ENCODE results near the gene CXorf58. TPM values are rescaled to one million over a fixed set of nuclear protein-coding genes. Genes with fewer than 3 reads are reported as not detected.

CXorf58 gene
- total and polyA plus RNA-seq, 2 of the 13 experiments (the other 11 are each of a cell fraction or from before 2014, with no cell fraction given), result not detected

DNA sequence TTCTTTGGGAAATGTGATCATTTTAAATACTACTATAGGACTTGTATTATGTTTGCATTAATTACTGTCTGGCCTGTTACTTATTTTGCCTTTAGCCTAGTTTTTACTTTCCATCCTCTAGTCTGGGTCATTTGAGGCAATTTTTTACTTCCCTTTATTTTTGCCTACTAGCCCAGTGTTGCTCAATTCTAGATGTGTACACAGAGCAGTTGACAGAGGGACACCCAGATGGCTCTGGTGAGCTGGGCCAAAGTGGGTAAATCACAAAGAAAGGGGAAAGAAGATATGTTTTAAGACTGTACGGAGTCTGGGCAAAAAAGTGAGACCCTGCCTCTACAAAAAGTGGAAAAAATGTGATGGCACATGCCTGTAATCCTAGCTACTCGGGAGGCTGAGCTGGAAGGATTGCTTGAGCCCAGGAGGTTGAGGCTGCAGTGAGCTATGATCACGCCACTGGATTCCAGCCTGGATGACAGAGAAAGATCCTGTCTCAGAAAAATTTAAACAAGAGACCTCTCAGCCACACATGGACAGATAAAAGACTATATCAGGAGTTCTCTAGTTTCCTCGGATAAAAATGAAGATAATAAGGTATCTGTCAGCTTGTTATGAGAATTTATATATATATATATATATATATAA lies 35.8 kb upstream of the CXorf58 start (continued):
- TF ChIP-seq, protein P1, sequence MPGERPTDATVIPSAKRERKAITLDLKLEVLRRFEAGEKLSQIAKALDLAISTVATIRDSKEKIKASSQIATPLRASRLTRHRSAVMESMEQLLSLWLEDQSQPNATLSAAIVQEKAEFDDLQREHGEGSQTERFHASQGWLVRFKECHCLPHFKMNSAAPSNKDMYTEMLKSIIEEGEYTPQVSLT (CRISPR knock-in tag; IDR thresholded peaks at IDR 0.05; ENCODE audit: borderline replicate concordance, low read depth), result no peak
- TF ChIP-seq IKZF1 (IDR thresholded peaks at IDR 0.05), result no peak
- TF ChIP-seq, protein P2, sequence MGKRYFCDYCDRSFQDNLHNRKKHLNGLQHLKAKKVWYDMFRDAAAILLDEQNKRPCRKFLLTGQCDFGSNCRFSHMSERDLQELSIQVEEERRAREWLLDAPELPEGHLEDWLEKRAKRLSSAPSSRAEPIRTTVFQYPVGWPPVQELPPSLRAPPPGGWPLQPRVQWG (CRISPR knock-in tag; IDR thresholded peaks at IDR 0.05; ENCODE audit: borderline replicate concordance, low read depth), result no peak
- TF ChIP-seq HNRNPLL (IDR thresholded peaks at IDR 0.05; ENCODE audit: low read depth, low read length, poor library complexity, severe bottlenecking), result no peak
- TF ChIP-seq CREB1 (IDR thresholded peaks at IDR 0.05), result no peak
- TF ChIP-seq CREB1 (CRISPR knock-in tag; IDR thresholded peaks at IDR 0.05), result no peak
- TF ChIP-seq ESRRA (CRISPR knock-in tag; IDR thresholded peaks at IDR 0.05; ENCODE audit: low read depth), result no peak
- TF ChIP-seq, protein P3, sequence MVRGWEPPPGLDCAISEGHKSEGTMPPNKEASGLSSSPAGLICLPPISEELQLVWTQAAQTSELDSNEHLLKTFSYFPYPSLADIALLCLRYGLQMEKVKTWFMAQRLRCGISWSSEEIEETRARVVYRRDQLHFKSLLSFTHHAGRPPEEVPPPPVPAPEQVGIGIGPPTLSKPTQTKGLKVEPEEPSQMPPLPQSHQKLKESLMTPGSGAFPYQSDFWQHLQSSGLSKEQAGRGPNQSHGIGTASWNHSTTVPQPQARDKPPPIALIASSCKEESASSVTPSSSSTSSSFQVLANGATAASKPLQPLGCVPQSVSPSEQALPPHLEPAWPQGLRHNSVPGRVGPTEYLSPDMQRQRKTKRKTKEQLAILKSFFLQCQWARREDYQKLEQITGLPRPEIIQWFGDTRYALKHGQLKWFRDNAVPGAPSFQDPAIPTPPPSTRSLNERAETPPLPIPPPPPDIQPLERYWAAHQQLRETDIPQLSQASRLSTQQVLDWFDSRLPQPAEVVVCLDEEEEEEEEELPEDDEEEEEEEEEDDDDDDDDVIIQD (CRISPR knock-in tag; IDR thresholded peaks at IDR 0.05; ENCODE audit: low read depth), result peak; percentile 64; the same call in 1 of the 2 replicates
- TF ChIP-seq BCL6 (CRISPR knock-in tag; IDR thresholded peaks at IDR 0.05), result 0 out of 2 replicates have a peak, but pooled peaks have one; percentile 33
- no peak for TF ChIP-seq ZNF564 (CRISPR knock-in tag; IDR thresholded peaks at IDR 0.05)
- TF ChIP-seq NONO (IDR thresholded peaks at IDR 0.05), result no peak
- no peak for TF ChIP-seq NONO (CRISPR knock-in tag; conservative IDR thresholded peaks at IDR 0.05)
- TF ChIP-seq ZNF670 (CRISPR knock-in tag; IDR thresholded peaks at IDR 0.05; ENCODE audit: borderline replicate concordance), result no peak
- TF ChIP-seq, protein P4, sequence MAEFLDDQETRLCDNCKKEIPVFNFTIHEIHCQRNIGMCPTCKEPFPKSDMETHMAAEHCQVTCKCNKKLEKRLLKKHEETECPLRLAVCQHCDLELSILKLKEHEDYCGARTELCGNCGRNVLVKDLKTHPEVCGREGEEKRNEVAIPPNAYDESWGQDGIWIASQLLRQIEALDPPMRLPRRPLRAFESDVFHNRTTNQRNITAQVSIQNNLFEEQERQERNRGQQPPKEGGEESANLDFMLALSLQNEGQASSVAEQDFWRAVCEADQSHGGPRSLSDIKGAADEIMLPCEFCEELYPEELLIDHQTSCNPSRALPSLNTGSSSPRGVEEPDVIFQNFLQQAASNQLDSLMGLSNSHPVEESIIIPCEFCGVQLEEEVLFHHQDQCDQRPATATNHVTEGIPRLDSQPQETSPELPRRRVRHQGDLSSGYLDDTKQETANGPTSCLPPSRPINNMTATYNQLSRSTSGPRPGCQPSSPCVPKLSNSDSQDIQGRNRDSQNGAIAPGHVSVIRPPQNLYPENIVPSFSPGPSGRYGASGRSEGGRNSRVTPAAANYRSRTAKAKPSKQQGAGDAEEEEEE (CRISPR knock-in tag; IDR thresholded peaks at IDR 0.05; ENCODE audit: borderline replicate concordance), result no peak
- TF ChIP-seq TARDBP (CRISPR knock-in tag; IDR thresholded peaks at IDR 0.05), result 0 out of 2 replicates have a peak, but pooled peaks have one; percentile 25
- TF ChIP-seq SAP130 (CRISPR knock-in tag; IDR thresholded peaks at IDR 0.05; ENCODE audit: low read depth), result peak; percentile 27; the same call in 1 of the 2 replicates
- no peak for TF ChIP-seq MIER3 (CRISPR knock-in tag; IDR thresholded peaks at IDR 0.05; ENCODE audit: borderline replicate concordance)
- TF ChIP-seq, protein P5, sequence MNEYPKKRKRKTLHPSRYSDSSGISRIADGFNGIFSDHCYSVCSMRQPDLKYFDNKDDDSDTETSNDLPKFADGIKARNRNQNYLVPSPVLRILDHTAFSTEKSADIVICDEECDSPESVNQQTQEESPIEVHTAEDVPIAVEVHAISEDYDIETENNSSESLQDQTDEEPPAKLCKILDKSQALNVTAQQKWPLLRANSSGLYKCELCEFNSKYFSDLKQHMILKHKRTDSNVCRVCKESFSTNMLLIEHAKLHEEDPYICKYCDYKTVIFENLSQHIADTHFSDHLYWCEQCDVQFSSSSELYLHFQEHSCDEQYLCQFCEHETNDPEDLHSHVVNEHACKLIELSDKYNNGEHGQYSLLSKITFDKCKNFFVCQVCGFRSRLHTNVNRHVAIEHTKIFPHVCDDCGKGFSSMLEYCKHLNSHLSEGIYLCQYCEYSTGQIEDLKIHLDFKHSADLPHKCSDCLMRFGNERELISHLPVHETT (CRISPR knock-in tag; conservative IDR thresholded peaks at IDR 0.05), result no peak
- peak; percentile 91 for TF ChIP-seq RXRB (CRISPR knock-in tag; IDR thresholded peaks at IDR 0.05; ENCODE audit: borderline replicate concordance)
- TF ChIP-seq, protein P6, sequence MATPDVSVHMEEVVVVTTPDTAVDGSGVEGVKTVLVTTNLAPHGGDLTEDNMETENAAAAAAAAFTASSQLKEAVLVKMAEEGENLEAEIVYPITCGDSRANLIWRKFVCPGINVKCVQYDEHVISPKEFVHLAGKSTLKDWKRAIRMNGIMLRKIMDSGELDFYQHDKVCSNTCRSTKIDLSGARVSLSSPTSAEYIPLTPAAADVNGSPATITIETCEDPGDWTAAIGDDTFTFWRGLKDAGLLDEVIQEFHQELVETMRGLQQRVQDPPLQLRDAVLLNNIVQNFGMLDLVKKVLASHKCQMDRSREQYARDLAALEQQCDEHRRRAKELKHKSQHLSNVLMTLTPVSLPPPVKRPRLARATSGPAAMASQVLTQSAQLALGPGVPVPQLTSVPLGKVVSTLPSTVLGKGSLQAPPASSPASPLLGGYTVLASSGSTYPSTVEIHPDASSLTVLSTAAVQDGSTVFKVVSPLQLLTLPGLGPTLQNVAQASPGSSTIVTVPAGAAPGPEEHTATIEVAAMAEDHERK (CRISPR knock-in tag; IDR thresholded peaks at IDR 0.05; ENCODE audit: low read depth), result no peak
- no peak for TF ChIP-seq ZKSCAN1 (IDR thresholded peaks at IDR 0.05; ENCODE audit: low read length)
- TF ChIP-seq, protein P7, sequence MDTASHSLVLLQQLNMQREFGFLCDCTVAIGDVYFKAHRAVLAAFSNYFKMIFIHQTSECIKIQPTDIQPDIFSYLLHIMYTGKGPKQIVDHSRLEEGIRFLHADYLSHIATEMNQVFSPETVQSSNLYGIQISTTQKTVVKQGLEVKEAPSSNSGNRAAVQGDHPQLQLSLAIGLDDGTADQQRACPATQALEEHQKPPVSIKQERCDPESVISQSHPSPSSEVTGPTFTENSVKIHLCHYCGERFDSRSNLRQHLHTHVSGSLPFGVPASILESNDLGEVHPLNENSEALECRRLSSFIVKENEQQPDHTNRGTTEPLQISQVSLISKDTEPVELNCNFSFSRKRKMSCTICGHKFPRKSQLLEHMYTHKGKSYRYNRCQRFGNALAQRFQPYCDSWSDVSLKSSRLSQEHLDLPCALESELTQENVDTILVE (CRISPR knock-in tag; IDR thresholded peaks at IDR 0.05), result no peak
- TF ChIP-seq ZMYM4 (CRISPR knock-in tag; IDR thresholded peaks at IDR 0.05), result 0 out of 2 replicates have a peak, but pooled peaks have one; percentile 32
- TF ChIP-seq CEBPG (CRISPR knock-in tag; IDR thresholded peaks at IDR 0.05), result peak; percentile 94
